ENCODE results near the gene TMEM115.

The TMEM115 gene

GRCh38 chr3:50347187-50347813 is 12.0 kb downstream of the TMEM115 start:
- H3K9me3 ChIP-seq (ENCODE audit: insufficient read depth, low read depth, low read length), result no peaks in the 10 kb centered on the region
- H3K36me3 ChIP-seq (ENCODE audit: insufficient read depth, low read depth, low read length), result peaks cover 7% of the 10 kb centered on the region
- H3K4me3 ChIP-seq (ENCODE audit: low read length), result no peak overlapping the region
- peaks cover 43% of the 10 kb centered on the region for H3K27me3 ChIP-seq (ENCODE audit: insufficient read depth, low read length)
- no peak overlapping the region for H3K27ac ChIP-seq (ENCODE audit: low read length)
- no peak overlapping the region for H3K9ac ChIP-seq (ENCODE audit: low read depth, low read length)
- H3K4me1 ChIP-seq (ENCODE audit: insufficient read depth, low read length), result no peaks in the 10 kb centered on the region

- Histone ChIP-seq H3K36me3 (ENCODE audit: insufficient read depth, low read depth, low read length) (peaks cover 7% of the 10 kb centered on the region), H3K9ac (ENCODE audit: low read depth, low read length) (peak within 1 kb of the TSS; percentile 33; the same call in 1 of the 2 replicates), H3K4me3 (ENCODE audit: low read length) (peak within 1 kb of the TSS; percentile 63), H3K9me3 (ENCODE audit: insufficient read depth, low read depth, low read length) (no peaks in the 10 kb centered on the region), H3K27me3 (ENCODE audit: insufficient read depth, low read length) (peaks cover 59% of the 10 kb centered on the region), H3K27ac (ENCODE audit: low read length) (no peak within 1 kb of the TSS), H3K4me1 (ENCODE audit: insufficient read depth, low read length) (no peaks in the 10 kb centered on the region)
Measured at GRCh38 chr3:50345586-50346234, 13.6 kb downstream of the TMEM115 start, which contains the start of gene ZMYND10. TSS of gene ZMYND10 (minus strand) at chr3:50345732. CDS start at chr3:50345579, 153 bp downstream.

DNA sequence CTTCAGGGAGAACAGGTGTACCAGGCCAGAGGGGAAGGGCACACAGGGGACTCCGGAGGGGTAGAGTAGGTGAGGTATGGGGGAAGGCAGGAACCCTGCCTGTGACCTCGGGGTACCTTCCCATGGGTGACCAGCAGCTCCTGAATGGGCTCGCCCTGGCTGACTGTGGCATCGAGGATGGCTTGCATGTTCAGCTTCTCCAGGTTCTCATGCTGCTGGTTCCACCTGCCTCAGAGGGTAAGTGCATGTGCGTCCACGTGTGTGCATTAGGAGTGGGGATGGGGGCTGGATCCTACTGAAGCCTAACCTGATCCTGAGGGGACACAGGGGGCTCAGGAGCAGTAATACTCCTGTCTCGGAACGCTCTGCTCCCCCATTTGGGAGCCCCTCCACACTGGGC is 14.3 kb downstream of the TMEM115 start:
- Histone ChIP-seq H3K4me1 (ENCODE audit: insufficient read depth, low read length) (no peaks in the 10 kb centered on the region), H3K9me3 (ENCODE audit: insufficient read depth, low read depth, low read length) (no peaks in the 10 kb centered on the region), H3K27ac (ENCODE audit: low read length) (no peak overlapping the region), H3K27me3 (ENCODE audit: insufficient read depth, low read length) (peaks cover 66% of the 10 kb centered on the region), H3K4me3 (ENCODE audit: low read length) (peak overlapping the region; percentile 63), H3K36me3 (ENCODE audit: insufficient read depth, low read depth, low read length) (peaks cover 7% of the 10 kb centered on the region), H3K9ac (ENCODE audit: low read depth, low read length) (no peak overlapping the region)

DNA sequence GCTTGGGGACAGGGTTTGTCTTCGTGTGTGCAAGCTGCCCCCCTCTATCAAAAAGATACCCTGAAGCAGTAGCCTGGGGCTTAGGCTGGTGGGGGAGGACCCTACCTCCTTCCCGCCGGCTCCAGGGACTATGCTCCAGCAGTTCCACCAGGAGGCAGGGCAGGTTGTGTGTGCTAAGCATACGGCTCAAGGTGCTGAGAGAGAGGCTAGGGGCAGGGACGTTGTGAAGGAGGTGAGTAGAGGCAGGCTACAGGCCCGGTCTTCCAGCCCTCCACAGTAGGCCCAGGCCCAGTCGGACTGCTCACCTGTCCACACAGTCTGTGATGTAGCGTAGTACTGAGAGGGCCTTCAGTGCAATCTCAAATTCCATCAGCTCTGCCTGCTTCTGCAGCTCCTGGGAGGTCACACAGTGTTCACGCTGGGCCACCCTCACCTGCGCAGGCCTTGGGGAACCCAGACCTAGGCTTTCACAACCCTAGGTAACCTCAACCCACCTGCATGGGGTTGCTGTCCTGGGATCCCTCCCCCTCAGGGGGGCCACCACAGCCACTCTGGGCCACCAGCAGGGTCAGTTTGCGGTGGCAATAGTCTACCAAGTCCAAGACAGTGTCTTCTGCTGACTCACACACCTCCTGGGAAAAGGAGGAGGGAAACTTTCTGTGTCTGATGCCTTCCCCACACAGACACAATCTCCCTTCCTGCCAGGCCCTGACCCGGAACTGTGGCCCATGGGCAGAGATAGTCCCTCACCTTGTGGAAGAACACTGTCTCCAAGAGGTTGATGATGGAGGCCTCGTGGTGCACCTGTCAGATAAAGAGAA is 16.3 kb downstream of the TMEM115 start:
- H3K9me3 ChIP-seq (ENCODE audit: insufficient read depth, low read depth, low read length), result no peaks in the 10 kb centered on the region
- H3K27ac ChIP-seq (ENCODE audit: low read length), result no peak overlapping the region
- H3K9ac ChIP-seq (ENCODE audit: low read depth, low read length), result no peak overlapping the region
- H3K36me3 ChIP-seq (ENCODE audit: insufficient read depth, low read depth, low read length), result no peaks in the 10 kb centered on the region
- peaks cover 86% of the 10 kb centered on the region for H3K27me3 ChIP-seq (ENCODE audit: insufficient read depth, low read length)
- H3K4me1 ChIP-seq (ENCODE audit: insufficient read depth, low read length), result no peaks in the 10 kb centered on the region
- H3K4me3 ChIP-seq (ENCODE audit: low read length), result no peak overlapping the region

DNA sequence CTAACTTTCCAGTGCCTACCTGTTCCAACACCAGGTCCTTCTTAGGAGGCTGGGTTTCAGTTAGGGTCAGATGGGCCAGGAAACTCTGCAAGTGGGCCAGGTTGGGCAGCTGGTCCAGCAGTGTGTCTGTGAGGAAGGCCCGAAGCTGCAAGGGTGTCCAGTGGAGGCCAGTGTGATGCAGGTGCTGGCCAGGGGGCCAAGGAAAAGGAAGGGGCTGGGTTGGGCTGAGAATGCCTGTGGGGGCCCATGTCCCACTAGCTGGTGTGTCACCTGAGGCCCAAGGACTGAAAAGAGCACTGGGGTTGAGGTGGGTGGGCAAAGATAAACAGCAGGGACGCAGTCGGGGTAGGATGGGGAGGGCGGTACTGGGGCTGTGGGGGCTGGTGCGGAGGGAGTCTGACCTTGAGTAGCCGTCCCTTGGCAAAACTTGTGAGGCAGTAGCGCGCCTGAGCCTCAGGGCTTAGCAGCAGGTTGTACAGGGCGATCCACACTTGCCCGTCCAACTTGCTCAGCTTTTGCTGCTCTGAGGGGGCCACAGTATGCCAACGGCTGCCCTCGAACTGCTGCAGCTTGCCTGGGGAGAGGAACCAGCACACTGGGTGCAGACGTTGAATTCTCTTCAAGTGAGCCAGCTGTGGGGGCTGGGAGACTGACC is 17.2 kb downstream of the TMEM115 start:
- Histone ChIP-seq H3K27ac (ENCODE audit: low read length) (no peak overlapping the region), H3K4me1 (ENCODE audit: insufficient read depth, low read length) (no peaks in the 10 kb centered on the region), H3K9ac (ENCODE audit: low read depth, low read length) (no peak overlapping the region), H3K4me3 (ENCODE audit: low read length) (no peak overlapping the region), H3K27me3 (ENCODE audit: insufficient read depth, low read length) (peaks cover 89% of the 10 kb centered on the region), H3K9me3 (ENCODE audit: insufficient read depth, low read depth, low read length) (no peaks in the 10 kb centered on the region), H3K36me3 (ENCODE audit: insufficient read depth, low read depth, low read length) (no peaks in the 10 kb centered on the region)

- Histone ChIP-seq H3K27me3 (ENCODE audit: insufficient read depth, low read length) (peaks cover 87% of the 10 kb centered on the region), H3K4me1 (ENCODE audit: insufficient read depth, low read length) (no peaks in the 10 kb centered on the region), H3K4me3 (ENCODE audit: low read length) (peak overlapping the region; percentile 61; the same call in 1 of the 2 replicates), H3K9ac (ENCODE audit: low read depth, low read length) (no peak overlapping the region), H3K9me3 (ENCODE audit: insufficient read depth, low read depth, low read length) (no peaks in the 10 kb centered on the region), H3K36me3 (ENCODE audit: insufficient read depth, low read depth, low read length) (no peaks in the 10 kb centered on the region), H3K27ac (ENCODE audit: low read length) (no peak overlapping the region)
Measured at GRCh38 chr3:50341537-50341936, 17.8 kb downstream of the TMEM115 start.

DNA sequence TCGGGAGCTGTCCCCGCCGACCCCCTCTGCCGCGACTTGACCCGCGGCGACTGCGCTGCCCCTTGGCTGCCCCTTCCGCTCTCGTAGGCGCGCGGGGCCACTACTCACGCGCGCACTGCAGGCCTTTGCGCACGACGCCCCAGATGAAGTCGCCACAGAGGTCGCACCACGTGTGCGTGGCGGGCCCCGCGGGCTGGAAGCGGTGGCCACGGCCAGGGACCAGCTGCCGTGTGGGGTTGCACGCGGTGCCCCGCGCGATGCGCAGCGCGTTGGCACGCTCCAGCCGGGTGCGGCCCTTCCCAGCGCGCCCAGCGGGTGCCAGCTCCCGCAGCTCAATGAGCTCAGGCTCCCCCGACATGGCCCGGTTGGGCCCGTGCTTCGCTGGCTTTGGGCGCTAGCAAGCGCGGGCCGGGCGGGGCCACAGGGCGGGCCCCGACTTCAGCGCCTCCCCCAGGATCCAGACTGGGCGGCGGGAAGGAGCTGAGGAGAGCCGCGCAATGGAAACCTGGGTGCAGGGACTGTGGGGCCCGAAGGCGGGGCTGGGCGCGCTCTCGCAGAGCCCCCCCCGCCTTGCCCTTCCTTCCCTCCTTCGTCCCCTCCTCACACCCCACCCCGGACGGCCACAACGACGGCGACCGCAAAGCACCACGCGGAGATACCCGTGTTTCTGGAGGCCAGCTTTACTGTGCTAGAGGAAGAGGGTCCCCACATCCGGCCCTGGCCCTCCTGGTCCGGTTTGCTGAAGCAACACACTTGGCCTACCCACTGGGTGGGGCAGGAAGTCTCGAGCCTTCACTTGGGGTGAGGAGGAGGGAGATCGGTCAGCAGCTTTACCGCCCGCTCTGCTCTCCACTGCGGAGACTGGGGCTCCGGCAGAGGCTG is 18.6 kb downstream of the TMEM115 start, which contains the start of gene RASSF1:
Gene RASSF1 (minus strand): TSS at position 389 of the 882 bp plus-strand sequence. CDS start 31 bp downstream, at position 358.
- peak within 1 kb of the TSS; percentile 61 for H3K4me3 ChIP-seq (ENCODE audit: low read length)
- no peaks in the 10 kb centered on the region for H3K4me1 ChIP-seq (ENCODE audit: insufficient read depth, low read length)
- H3K36me3 ChIP-seq (ENCODE audit: insufficient read depth, low read depth, low read length), result no peaks in the 10 kb centered on the region
- H3K27ac ChIP-seq (ENCODE audit: low read length), result no peak within 1 kb of the TSS
- no peaks in the 10 kb centered on the region for H3K9me3 ChIP-seq (ENCODE audit: insufficient read depth, low read depth, low read length)
- peak within 1 kb of the TSS; percentile 45; the same call in 1 of the 2 replicates for H3K9ac ChIP-seq (ENCODE audit: low read depth, low read length)
- H3K27me3 ChIP-seq (ENCODE audit: insufficient read depth, low read length), result peaks cover 80% of the 10 kb centered on the region

- H3K9me3 ChIP-seq (ENCODE audit: insufficient read depth, low read depth, low read length), result no peaks in the 10 kb centered on the region
- H3K27ac ChIP-seq (ENCODE audit: low read length), result no peak overlapping the region
- H3K4me1 ChIP-seq (ENCODE audit: insufficient read depth, low read length), result no peaks in the 10 kb centered on the region; the same call in 1 of the 2 replicates
- H3K4me3 ChIP-seq (ENCODE audit: low read length), result peak overlapping the region; percentile 61
- H3K27me3 ChIP-seq (ENCODE audit: insufficient read depth, low read length), result peaks cover 74% of the 10 kb centered on the region
- no peaks in the 10 kb centered on the region for H3K36me3 ChIP-seq (ENCODE audit: insufficient read depth, low read depth, low read length)
- no peak overlapping the region for H3K9ac ChIP-seq (ENCODE audit: low read depth, low read length)
Measured at GRCh38 chr3:50340147-50340447, 19.2 kb downstream of the TMEM115 start.

DNA sequence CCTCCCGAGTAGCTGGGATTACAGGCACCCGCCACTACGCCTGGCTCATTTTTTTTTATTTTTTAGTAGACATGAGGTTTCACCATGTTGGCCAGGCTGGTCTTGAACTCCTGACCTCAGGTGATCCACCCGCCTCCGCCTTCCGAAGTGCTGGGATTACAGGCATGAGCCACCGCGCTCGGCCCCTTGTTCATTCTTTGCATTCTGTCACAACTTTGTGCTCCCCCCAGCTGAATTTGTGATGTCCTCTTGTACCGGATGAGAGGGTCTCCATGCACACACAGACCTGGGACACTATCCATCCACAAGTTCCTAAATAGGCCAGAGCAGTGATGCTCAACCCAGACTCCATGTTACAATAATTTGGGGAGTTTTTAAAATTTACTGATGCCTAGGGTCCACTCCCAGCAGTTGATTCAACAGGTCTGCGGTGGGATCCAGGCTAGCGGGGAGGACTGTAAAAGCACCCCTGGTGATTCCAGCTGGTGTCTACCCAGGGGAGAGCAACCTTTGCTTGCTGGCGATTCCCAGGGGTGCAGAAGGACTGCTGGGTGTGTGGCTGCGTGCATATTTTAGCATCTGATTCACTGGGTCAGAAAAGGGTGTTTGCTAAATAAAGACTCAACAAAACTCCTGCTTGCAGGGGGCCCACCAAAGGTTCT is 19.7 kb downstream of the TMEM115 start:
- H3K9ac ChIP-seq (ENCODE audit: low read depth, low read length), result no peak overlapping the region
- peaks cover 2% of the 10 kb centered on the region; the same call in 1 of the 2 replicates for H3K36me3 ChIP-seq (ENCODE audit: insufficient read depth, low read depth, low read length)
- no peaks in the 10 kb centered on the region for H3K9me3 ChIP-seq (ENCODE audit: insufficient read depth, low read depth, low read length)
- H3K27me3 ChIP-seq (ENCODE audit: insufficient read depth, low read length), result peaks cover 69% of the 10 kb centered on the region
- H3K27ac ChIP-seq (ENCODE audit: low read length), result no peak overlapping the region
- no peaks in the 10 kb centered on the region; the same call in 1 of the 2 replicates for H3K4me1 ChIP-seq (ENCODE audit: insufficient read depth, low read length)
- peak overlapping the region; percentile 61 for H3K4me3 ChIP-seq (ENCODE audit: low read length)

DNA sequence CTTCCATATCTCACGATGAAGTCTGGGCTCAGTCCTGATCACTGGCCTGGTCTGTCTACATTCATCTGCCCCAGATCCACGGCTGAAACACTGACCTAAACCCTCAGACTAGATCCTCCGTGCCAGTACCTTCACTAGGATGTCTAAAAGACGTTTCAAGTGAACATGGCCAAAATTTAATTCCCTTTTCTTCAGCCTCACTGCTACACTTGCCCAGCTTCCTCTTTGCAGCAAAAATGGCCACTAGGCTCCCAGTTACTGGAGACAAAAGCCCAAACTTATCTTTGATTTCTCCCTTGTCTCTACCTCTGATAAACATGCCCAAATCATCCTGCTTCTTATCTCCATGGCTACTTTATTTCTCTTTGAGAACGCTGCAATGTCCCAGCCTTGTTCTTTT is 20.4 kb downstream of the TMEM115 start:
- no peaks in the 10 kb centered on the region for H3K9me3 ChIP-seq (ENCODE audit: insufficient read depth, low read depth, low read length)
- no peak overlapping the region for H3K27ac ChIP-seq (ENCODE audit: low read length)
- peaks cover 7% of the 10 kb centered on the region; the same call in 1 of the 2 replicates for H3K36me3 ChIP-seq (ENCODE audit: insufficient read depth, low read depth, low read length)
- H3K4me1 ChIP-seq (ENCODE audit: insufficient read depth, low read length), result no peaks in the 10 kb centered on the region; the same call in 1 of the 2 replicates
- H3K4me3 ChIP-seq (ENCODE audit: low read length), result no peak overlapping the region
- H3K9ac ChIP-seq (ENCODE audit: low read depth, low read length), result no peak overlapping the region
- H3K27me3 ChIP-seq (ENCODE audit: insufficient read depth, low read length), result peaks cover 63% of the 10 kb centered on the region

Measured in iPS-20b (cell line).